Measurements from ENCODE around the gene CFAP119.

- TF ChIP-seq CTCF (IDR thresholded peaks at IDR 0.05; ENCODE audit: low read length) = no peak
- TF ChIP-seq EZH2 (IDR thresholded peaks at IDR 0.05; ENCODE audit: borderline replicate concordance, low read length) = no peak
Measured at GRCh38 chr16:30715750-30716445, 46.0 kb downstream of the CFAP119 start.

Data from OCI-LY1 (cell line).